H1 (cell line): ENCODE measurements around the gene SEMA6A. TPM values are rescaled to one million over a fixed set of nuclear protein-coding genes. Genes with fewer than 3 reads are reported as not detected.

Source experiments
- CTCF ChIA-PET: fragments of 300-600 bp; sonication (Branson Sonifier 250); formaldehyde crosslinking; loops from one replicate; lab custom pipeline; 2021; ENCODE audit not compliant: partially characterized antibody; lab: Charles Lee
- POLR2A ChIA-PET: fragments of 300-600 bp; sonication (Branson Sonifier 250); formaldehyde crosslinking; loops from one replicate; lab custom pipeline; 2021; ENCODE audit warnings: inconsistent platforms; ENCODE audit not compliant: partially characterized antibody; lab: Charles Lee
- DNase-seq, 2 experiments: peaks; one replicate each; pipeline versions ENCODE4 v3.0.0 to v3.0.0-alpha.2; 2010 to 2022; ENCODE audit warnings: low spot score in 2 of 2, low read depth in 1 of 2, mixed read lengths in 1 of 2
- FAIRE-seq: peaks from 2 replicates; lab custom pipeline; 2011; peaks lifted over from hg19 to GRCh38; lab: Jason Lieb, UNC
- H2AFZ ChIP-seq: 2 replicates; pipeline ENCODE4 v1.8.1; 2012; ENCODE audit warnings: low read length, inconsistent platforms
- H2AK5ac ChIP-seq: 2 replicates; pipeline ENCODE4 v1.6.1; 2013; ENCODE audit warnings: low read depth, low read length
- H2BK120ac ChIP-seq: replicated peaks from 2 replicates; pipeline ENCODE3; 2013; ENCODE audit warnings: low read depth, low read length, inconsistent platforms
- H2BK12ac ChIP-seq: 2 replicates; pipeline ENCODE4 v1.6.1; 2013; ENCODE audit warnings: low read depth, low read length
- H2BK15ac ChIP-seq: 2 replicates; pipeline ENCODE4 v1.6.1; 2013; ENCODE audit warnings: low read length
- H2BK20ac ChIP-seq: 2 replicates; pipeline ENCODE4 v1.6.1; 2013; ENCODE audit warnings: low read length
- H2BK5ac ChIP-seq: 2 replicates; pipeline ENCODE4 v1.6.1; 2013; ENCODE audit warnings: low read depth, low read length
- H3K14ac ChIP-seq: 2 replicates; pipeline ENCODE4 v1.6.1; 2013; ENCODE audit warnings: inconsistent platforms; ENCODE audit not compliant: insufficient read length
- H3K18ac ChIP-seq: 2 replicates; pipeline ENCODE4 v1.6.1; 2013; ENCODE audit warnings: low read length; ENCODE audit errors: extremely low read depth
- H3K23ac ChIP-seq: 2 replicates; pipeline ENCODE4 v1.6.1; 2013; ENCODE audit warnings: inconsistent platforms; ENCODE audit not compliant: insufficient read length
- H3K23me2 ChIP-seq: 2 replicates; pipeline ENCODE4 v1.6.1; 2013; ENCODE audit warnings: low read depth, low read length
- H3K27ac ChIP-seq: 2 replicates; pipeline ENCODE4 v1.6.1; 2011; ENCODE audit warnings: low read depth, low read length, inconsistent platforms
- H3K27me3 ChIP-seq, 4 experiments: replicated peaks in 1 of 4; 1 replicate in 1 of 4; 2 replicates in 3 of 4; pipeline versions ENCODE4 v1.6.1 to v1.8.1; 2011 to 2013; ENCODE audit warnings: low read length in 3 of 4, mild to moderate bottlenecking in 3 of 4, inconsistent platforms in 2 of 4, mixed read lengths in 2 of 4, moderate library complexity in 1 of 4; ENCODE audit not compliant: control insufficient read depth in 3 of 4, insufficient read depth in 3 of 4; ENCODE audit errors: extremely low read depth in 1 of 4
- H3K36me3 ChIP-seq, 4 experiments: 2 replicates each; pipeline versions ENCODE4 v1.6.1 to v1.8.1; 2011 to 2013; ENCODE audit warnings: mild to moderate bottlenecking in 4 of 4, low read length in 3 of 4, moderate library complexity in 2 of 4, control low read depth in 1 of 4, inconsistent platforms in 1 of 4; ENCODE audit not compliant: insufficient read depth in 4 of 4, control insufficient read depth in 2 of 4
- H3K4ac ChIP-seq: replicated peaks from 2 replicates; pipeline ENCODE3; 2013; ENCODE audit warnings: low read length, low read depth, mixed read lengths, inconsistent platforms; ENCODE audit not compliant: insufficient read length
- H3K4me1 ChIP-seq, 4 experiments: replicated peaks in 1 of 4; 1 replicate in 1 of 4; 2 replicates in 3 of 4; pipeline versions ENCODE4 v1.6.1 to v1.8.1; 2011 to 2013; ENCODE audit warnings: low read length in 3 of 4, inconsistent platforms in 2 of 4, mixed read lengths in 1 of 4; ENCODE audit not compliant: insufficient read depth in 4 of 4, control insufficient read depth in 3 of 4
- H3K4me2 ChIP-seq, 2 experiments: 2 replicates each; pipeline versions ENCODE4 v1.6.1 to v1.8.1; 2011 to 2013; ENCODE audit warnings: low read depth in 2 of 2, low read length in 2 of 2, control low read depth in 1 of 2, inconsistent platforms in 1 of 2, mild to moderate bottlenecking in 1 of 2; ENCODE audit not compliant: insufficient read depth in 1 of 2
- H3K4me3 ChIP-seq, 4 experiments: fragments of 200-600, 300-600 bp in 1 of 4; sonication (generic), shearing (Covaris generic), sonication (Bioruptor Twin) in 1 of 4; 2 replicates each; pipeline versions ENCODE4 v1.5.1 to v1.8.1; 2011 to 2016; ENCODE audit warnings: low read length in 4 of 4, low read depth in 3 of 4, control low read depth in 2 of 4, inconsistent platforms in 2 of 4, mild to moderate bottlenecking in 2 of 4, mixed read lengths in 1 of 4, moderate library complexity in 1 of 4; ENCODE audit not compliant: insufficient read depth in 2 of 4; ENCODE audit errors: extremely low read depth in 1 of 4
- H3K56ac ChIP-seq: replicated peaks from 2 replicates; pipeline ENCODE3; 2013; ENCODE audit warnings: low read depth, mild to moderate bottlenecking, mixed read lengths, low read length, inconsistent platforms; ENCODE audit not compliant: insufficient read length
- H3K79me1 ChIP-seq: 2 replicates; pipeline ENCODE4 v1.6.1; 2013; ENCODE audit warnings: low read depth, low read length, control low read depth
- H3K79me2 ChIP-seq, 2 experiments: 2 replicates each; pipeline versions ENCODE4 v1.6.1 to v1.8.1; 2012 to 2013; ENCODE audit warnings: low read length in 2 of 2, mild to moderate bottlenecking in 2 of 2, inconsistent platforms in 1 of 2; ENCODE audit not compliant: insufficient read depth in 2 of 2, control insufficient read depth in 1 of 2
- H3K9ac ChIP-seq, 4 experiments: replicated peaks in 1 of 4; 1 replicate in 1 of 4; 2 replicates in 3 of 4; pipeline versions ENCODE4 v1.6.1 to v1.8.1; 2011 to 2013; ENCODE audit warnings: low read depth in 3 of 4, low read length in 3 of 4, control low read depth in 2 of 4, mild to moderate bottlenecking in 2 of 4, moderate library complexity in 2 of 4, inconsistent platforms in 1 of 4; ENCODE audit errors: extremely low read depth in 1 of 4
- H3K9me3 ChIP-seq, 2 experiments: 2 replicates each; pipeline versions ENCODE4 v1.6.1 to v1.8.1; 2012 to 2013; ENCODE audit warnings: mild to moderate bottlenecking in 2 of 2, moderate library complexity in 2 of 2, control low read depth in 1 of 2, inconsistent platforms in 1 of 2, low read depth in 1 of 2, low read length in 1 of 2, mixed read lengths in 1 of 2; ENCODE audit not compliant: insufficient read depth in 2 of 2
- H4K20me1 ChIP-seq, 2 experiments: replicated peaks in 1 of 2; 2 replicates each; pipeline versions ENCODE3 to v1.8.1; 2011 to 2013; ENCODE audit warnings: inconsistent platforms in 2 of 2, low read length in 2 of 2, mild to moderate bottlenecking in 1 of 2; ENCODE audit not compliant: insufficient read depth in 2 of 2, control insufficient read depth in 1 of 2
- H4K5ac ChIP-seq: 2 replicates; pipeline ENCODE4 v1.6.1; 2013; ENCODE audit warnings: low read length, low read depth, mixed read lengths, inconsistent platforms; ENCODE audit not compliant: insufficient read length
- H4K8ac ChIP-seq: 2 replicates; pipeline ENCODE4 v1.8.0; 2013; ENCODE audit warnings: mild to moderate bottlenecking, moderate library complexity, low read length, inconsistent platforms; ENCODE audit not compliant: insufficient read depth; ENCODE audit errors: extremely low read depth
- H4K91ac ChIP-seq: replicated peaks from 2 replicates; pipeline ENCODE3; 2013; ENCODE audit warnings: low read length, mixed read lengths, inconsistent platforms; ENCODE audit not compliant: insufficient read length
- CEBPB ChIP-seq: IDR thresholded peaks from 2 replicates; pipeline ENCODE4 v1.6.1; 2012; ENCODE audit warnings: low read depth, low read length
- RFX5 ChIP-seq: IDR thresholded peaks from 2 replicates; pipeline ENCODE4 v1.6.1; 2011; ENCODE audit warnings: low read depth, low read length, improper control_type of control experiment, borderline replicate concordance
- SIRT6 ChIP-seq: IDR thresholded peaks from one replicate; pipeline ENCODE4 v1.7.1; 2012; ENCODE audit warnings: low read length, inconsistent platforms
- SRF ChIP-seq: IDR thresholded peaks from 2 replicates; pipeline ENCODE4 v1.6.1; 2011; ENCODE audit warnings: mild to moderate bottlenecking, low read depth, low read length, moderate library complexity
- WGBS, 2 experiments: shearing (Covaris generic) in 1 of 2; methylation state at CpG; one replicate each; pipeline versions ENCODE4 v1.1.6 to v1.1.7; 2013 to 2015; ENCODE audit warnings: low lambda C conversion rate in 2 of 2, mixed read lengths in 2 of 2, inconsistent platforms in 1 of 2, low coverage in 1 of 2, missing lambda C conversion rate in 1 of 2; ENCODE audit not compliant: insufficient replicate concordance in 2 of 2, insufficient coverage in 1 of 2, insufficient read length in 1 of 2; ENCODE audit errors: extremely low coverage in 1 of 2, missing lambda C conversion rate in 1 of 2; 5-methylcytosine and 5-hydroxymethylcytosine counted together
- polyA plus RNA-seq, 7 experiments: library from polyadenylated mRNA; depleted of rRNA in 3 of 7; stranded (reverse) in 5 of 7; unstranded in 2 of 7; fragments of >200 nt in 5 of 7; fragments of 200-250 nt in 2 of 7; gene quantifications; 1 replicate in 5 of 7; 2 replicates in 1 of 7; 4 replicates in 1 of 7; pipeline versions ENCODE4 v1.2.1 to v1.2.3, GENCODE V29; 2011 to 2013; ENCODE audit warnings: missing spikeins in 2 of 7, mixed read lengths in 2 of 7
- total RNA-seq: library from RNA; stranded (reverse); fragmentation: NEBNext Ultra II Directional; extraction: Animal tissue kit (Norgen Biotek cat#: 25700); gene quantifications from 2 replicates; pipeline ENCODE4 v1.2.1, GENCODE V29; 2021
- TF ChIP-seq, protein P1 (sequence below), 3 experiments: IDR thresholded peaks; 1 replicate in 2 of 3; 2 replicates in 1 of 3; pipeline versions ENCODE4 v1.5.1 to v1.6.1; 2011; ENCODE audit warnings: low read length in 3 of 3, mild to moderate bottlenecking in 3 of 3, inconsistent platforms in 2 of 3, low read depth in 1 of 3, moderate library complexity in 1 of 3; ENCODE audit not compliant: insufficient read depth in 1 of 3; ENCODE audit errors: control extremely low read depth in 1 of 3
- TF ChIP-seq, protein P2 (sequence below): IDR thresholded peaks from 2 replicates; pipeline ENCODE4 v1.6.1; 2012; ENCODE audit warnings: inconsistent platforms

SEMA6A gene
- total and polyA plus RNA-seq, 2 of the 8 experiments (the other 6 are each of a cell fraction or from before 2014, with no cell fraction given): 78.3 to 277 TPM

DNA sequence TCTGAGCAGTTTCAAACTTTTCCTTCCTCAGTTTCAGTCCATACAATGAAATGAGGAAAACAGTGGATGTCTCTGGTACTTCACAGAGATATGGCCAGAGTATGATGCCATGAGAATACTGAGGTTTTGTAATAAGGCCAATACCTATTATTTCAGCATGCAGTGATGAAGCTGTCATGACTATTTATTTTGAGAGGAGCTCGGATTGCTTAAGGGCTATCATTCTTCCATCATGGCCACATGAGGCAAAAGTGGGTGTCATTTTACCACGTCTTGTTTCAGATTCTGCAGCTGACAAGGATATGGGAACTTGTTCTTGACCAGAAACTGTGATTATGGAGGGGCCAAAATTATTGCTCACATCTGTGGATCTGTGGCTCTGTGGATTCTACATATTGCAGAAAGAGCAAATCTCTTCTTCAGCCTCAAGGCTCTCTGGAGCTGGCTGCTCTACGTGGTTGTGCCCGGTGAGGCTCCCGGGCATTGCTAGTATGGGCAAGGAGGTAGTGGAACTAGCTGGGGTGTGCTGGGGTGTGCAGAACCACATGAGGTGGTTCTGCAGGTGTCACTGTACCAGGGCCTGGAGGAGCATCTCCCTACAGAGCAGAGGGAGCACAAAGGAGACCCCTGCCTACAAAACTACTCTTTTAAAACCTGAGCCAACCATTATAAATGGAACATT is 180.3 kb downstream of the SEMA6A start:
- Histone ChIP-seq H2BK120ac (no peak overlapping the region), H3K79me2 (no peaks in the 10 kb centered on the region), H3K23ac (no peak overlapping the region), H3K9me3 (no peaks in the 10 kb centered on the region), H3K23me2 (no peaks in the 10 kb centered on the region), H2BK20ac (no peak overlapping the region), H3K27ac (no peak overlapping the region), H3K36me3 (no peaks in the 10 kb centered on the region; a peak in 1 of 8 replicates), H3K18ac (no peak overlapping the region), H3K4me3 (no peak overlapping the region), H4K5ac (no peak overlapping the region), H4K91ac (no peak overlapping the region), H3K9ac (no peak overlapping the region), H4K8ac (no peak overlapping the region), H2BK12ac (no peak overlapping the region), H3K4me1 (no peaks in the 10 kb centered on the region), H3K4me2 (no peak overlapping the region), H3K4ac (no peak overlapping the region), H3K56ac (no peak overlapping the region), H3K27me3 (no peaks in the 10 kb centered on the region), H3K79me1 (no peaks in the 10 kb centered on the region), H2AK5ac (no peak overlapping the region), H2BK15ac (no peak overlapping the region), H2BK5ac (no peak overlapping the region), H4K20me1 (no peaks in the 10 kb centered on the region), H2AFZ (no peak overlapping the region), H3K14ac (no peak overlapping the region)
- DNase-seq (no peak), FAIRE-seq (no peak)
- 89% methylated on average over 5 of the region's 5 CpGs; no CpG with 5 or more reads in 1 of the 2 experiments for WGBS, 2 experiments
- ChIA-PET CTCF (interaction anchor here (0.9 to 2.7 kb wide), 4 partner anchors 9 to 1207 kb away, joined by 3 to 10 read pairs (median 3); no protein-coding TSS in a partner anchor), POLR2A (no interaction called here)
- TF ChIP-seq SIRT6 (no peak), CEBPB (no peak), SRF (no peak), RFX5 (no peak)
- TF ChIP-seq, protein P1, sequence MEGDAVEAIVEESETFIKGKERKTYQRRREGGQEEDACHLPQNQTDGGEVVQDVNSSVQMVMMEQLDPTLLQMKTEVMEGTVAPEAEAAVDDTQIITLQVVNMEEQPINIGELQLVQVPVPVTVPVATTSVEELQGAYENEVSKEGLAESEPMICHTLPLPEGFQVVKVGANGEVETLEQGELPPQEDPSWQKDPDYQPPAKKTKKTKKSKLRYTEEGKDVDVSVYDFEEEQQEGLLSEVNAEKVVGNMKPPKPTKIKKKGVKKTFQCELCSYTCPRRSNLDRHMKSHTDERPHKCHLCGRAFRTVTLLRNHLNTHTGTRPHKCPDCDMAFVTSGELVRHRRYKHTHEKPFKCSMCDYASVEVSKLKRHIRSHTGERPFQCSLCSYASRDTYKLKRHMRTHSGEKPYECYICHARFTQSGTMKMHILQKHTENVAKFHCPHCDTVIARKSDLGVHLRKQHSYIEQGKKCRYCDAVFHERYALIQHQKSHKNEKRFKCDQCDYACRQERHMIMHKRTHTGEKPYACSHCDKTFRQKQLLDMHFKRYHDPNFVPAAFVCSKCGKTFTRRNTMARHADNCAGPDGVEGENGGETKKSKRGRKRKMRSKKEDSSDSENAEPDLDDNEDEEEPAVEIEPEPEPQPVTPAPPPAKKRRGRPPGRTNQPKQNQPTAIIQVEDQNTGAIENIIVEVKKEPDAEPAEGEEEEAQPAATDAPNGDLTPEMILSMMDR (IDR thresholded peaks at IDR 0.05; ENCODE audit: control extremely low read depth in 1 of 3, insufficient read depth in 1 of 3, low read depth in 1 of 3, low read length in 3 of 3): no peak
- TF ChIP-seq, protein P2, sequence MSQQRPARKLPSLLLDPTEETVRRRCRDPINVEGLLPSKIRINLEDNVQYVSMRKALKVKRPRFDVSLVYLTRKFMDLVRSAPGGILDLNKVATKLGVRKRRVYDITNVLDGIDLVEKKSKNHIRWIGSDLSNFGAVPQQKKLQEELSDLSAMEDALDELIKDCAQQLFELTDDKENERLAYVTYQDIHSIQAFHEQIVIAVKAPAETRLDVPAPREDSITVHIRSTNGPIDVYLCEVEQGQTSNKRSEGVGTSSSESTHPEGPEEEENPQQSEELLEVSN: no peak
- TF ChIP-seq, all 59 proteins: peak for 0
